GM19452 (cell line): ENCODE data around the gene LDLRAD3.

Source experiments
- ATAC-seq: cut with Tn5 transposase; IDR thresholded peaks from one replicate; pipeline ENCODE4 v1.9.1; 2021; ENCODE audit not compliant: unreplicated experiment

The LDLRAD3 gene

DNA sequence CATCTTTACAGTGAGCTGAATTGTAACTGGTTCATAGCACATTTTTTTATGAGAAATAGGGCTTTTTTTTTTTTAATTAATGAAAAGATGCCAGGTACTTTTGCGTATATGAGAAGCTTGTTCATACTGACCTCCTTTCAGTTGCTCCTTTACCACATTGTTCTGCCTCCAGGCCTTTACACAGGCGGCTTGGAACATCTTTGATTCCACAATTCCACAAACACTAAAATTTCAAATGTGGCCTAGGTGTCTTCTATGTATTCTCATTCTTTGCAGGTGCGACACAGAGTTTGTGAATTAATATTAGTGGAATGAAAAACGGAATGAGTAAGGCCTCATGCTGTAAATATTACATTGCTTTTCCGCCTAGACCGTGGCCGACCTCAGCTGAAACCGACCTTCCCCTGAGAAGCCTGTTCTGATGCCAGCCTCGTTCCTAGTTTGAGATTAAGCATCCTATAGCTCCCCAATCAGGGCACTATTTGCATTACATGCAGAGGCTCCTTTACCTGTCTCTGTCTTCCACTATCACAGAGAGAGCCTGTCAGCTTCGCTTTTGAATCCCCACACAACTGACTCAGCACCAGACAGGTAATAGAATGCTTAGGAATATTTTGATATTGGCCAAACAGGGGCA is 125.8 kb downstream of the LDLRAD3 start:
- no peak for ATAC-seq

DNA sequence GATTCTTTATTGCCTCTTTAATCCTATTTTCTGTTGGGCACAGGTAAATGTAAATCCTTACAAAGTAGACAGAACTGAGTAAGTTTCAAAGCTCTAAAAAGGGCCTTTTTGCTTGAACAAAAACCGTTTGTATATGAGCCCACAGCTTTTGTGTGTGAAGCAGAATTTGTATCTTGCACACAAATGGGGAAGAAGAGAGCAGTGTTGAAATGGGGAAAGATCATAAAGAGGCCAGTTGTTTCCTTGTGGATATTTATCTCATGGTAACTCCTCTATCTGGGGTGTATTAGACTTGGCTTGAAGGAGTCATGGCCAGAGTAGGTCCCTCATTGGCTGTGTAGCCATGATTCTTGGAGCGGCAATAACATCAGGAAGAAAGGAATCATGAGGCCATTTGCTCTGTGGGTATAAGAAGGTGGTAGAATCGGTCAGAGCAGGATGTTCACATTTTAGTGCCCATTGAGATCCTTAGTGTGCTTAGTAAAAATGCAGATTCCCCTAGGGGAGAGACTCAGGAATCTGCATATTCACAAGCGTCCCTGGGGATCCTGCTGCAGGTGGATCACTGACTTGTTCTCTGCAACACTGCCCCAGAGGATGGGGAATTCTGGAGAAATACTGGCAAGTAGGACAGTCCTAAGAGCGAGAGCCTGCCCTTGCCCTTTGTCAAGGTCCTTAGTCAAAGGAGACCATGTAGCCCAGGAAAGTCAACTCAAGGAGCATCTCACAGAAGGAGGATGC is 126.5 kb downstream of the LDLRAD3 start:
- ATAC-seq, result no peak

DNA sequence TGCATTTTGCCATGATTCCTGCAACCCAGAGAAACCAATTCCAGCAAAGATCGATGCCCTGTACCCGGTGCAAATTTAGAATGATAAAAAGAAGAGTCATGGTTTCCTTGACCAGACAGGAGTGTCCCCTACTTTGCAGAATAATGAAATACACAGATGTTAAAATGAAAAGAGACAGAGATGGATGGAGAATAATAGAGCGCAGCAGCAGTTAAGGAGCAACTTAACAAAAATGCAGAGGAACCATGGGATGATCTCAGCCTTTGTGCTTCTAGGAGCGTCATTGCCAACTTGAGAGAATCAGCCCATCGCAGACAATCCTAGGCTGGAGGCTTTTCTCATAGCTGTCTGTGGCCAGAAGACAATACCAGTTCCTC is 127.1 kb downstream of the LDLRAD3 start:
- ATAC-seq, result no peak

DNA sequence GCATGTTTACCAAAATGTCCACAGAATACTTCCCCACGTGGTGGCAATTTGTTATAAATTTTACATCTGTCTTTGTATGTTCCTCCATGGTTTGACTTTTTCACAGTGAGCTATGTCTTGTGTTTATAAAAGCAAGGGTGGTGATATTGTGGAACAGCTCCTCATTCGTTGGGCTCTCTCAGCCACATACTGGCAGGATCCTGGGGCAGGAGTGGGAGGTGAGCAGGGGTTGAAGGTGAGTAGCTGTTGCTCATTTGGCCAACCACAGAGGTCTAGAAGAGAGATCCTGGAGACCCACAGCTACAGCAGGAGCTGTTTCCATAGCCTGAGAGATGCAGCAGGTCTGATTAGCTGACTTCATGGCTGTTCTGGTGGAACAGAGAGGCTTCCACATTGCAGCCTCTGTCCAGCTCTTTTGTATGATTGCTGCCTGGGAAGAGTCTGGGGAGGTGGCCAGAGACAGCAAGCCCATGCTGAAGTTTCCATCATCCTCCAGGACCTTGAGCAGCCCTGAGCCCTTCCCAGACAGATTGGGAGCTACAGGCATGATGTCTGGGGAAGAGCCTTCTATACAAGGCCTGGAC is 128.1 kb downstream of the LDLRAD3 start:
- ATAC-seq, result no peak

DNA sequence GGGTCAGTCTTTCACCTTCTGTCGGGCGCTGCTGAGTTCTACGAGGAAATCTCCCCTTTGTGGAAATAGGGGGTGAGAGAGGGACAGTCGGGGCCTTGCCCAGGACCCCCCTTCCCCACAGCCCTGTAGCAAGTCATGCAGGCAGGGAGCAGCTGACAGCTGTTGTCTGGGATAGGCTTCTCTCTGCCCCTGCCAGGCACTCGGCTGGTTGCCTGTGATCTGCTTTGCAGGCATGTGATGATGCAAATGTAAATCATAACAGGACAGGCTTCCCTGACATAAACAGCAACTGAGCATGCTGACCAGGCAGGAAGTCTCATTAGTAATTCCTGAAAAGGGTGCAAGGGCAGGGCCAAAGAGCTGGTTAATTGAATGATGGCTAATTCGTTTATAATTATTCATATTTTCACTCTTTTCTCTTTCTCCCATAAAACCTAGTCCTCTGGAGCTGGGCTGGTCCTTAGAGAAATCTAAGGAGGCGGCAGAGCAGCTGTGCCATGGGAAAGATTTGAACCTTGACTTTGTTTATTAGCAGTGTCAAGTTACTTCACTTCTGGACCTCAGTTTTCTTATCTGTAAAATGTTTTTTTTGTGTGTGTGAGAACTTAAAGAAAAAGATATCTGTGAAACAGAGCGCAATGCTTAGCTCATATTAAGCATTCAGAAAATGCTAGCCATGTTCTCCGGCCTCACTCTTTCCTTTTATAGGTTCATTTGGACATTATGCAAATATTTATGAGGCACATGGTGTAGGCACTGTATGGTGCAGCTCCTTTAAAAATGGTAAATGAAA is 129.7 kb downstream of the LDLRAD3 start:
- ATAC-seq, result no peak

DNA sequence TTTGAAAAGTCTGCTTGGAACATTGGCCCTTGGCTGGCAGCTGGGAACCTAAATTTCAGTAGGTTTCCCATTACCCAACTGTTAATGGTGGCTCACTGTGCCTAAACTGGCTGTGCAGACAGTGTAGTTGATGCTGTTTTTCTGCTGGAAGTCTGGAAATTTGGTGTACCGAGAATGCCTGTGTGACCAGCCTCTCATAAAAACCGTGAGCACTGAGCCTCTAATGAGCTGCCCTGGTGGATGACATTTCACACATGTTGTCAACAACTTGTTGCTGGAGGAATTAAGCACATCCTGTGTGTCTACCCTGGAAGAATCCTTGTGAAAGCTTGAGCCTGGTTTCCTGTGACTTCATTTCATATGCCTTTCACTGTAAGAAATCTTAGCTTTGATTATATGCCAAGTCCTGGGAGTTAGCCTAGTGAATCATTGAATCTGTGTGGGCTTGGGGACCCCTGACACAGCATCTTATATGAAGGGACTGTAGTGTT is 131.1 kb downstream of the LDLRAD3 start:
- no peak for ATAC-seq

DNA sequence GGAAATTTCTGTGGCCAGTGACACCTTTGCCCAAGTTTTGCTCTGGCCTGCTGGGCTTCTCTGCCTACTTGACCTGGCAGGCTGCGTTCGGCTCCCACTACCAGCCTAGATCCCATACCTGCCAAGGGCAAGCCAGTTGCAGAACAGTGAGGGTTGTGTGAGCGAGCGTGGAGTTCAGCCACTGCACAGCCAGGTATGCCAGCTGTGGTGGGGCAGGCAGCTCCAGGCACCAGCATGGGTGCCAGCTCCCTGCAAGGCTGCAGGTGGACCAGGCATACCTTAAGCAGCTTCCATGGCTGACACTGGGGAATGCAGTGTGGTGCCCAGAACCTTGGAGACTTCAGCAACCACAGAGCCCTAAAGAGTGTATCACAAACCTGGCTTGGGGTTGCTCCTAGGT is 133.5 kb downstream of the LDLRAD3 start:
- no peak for ATAC-seq

DNA sequence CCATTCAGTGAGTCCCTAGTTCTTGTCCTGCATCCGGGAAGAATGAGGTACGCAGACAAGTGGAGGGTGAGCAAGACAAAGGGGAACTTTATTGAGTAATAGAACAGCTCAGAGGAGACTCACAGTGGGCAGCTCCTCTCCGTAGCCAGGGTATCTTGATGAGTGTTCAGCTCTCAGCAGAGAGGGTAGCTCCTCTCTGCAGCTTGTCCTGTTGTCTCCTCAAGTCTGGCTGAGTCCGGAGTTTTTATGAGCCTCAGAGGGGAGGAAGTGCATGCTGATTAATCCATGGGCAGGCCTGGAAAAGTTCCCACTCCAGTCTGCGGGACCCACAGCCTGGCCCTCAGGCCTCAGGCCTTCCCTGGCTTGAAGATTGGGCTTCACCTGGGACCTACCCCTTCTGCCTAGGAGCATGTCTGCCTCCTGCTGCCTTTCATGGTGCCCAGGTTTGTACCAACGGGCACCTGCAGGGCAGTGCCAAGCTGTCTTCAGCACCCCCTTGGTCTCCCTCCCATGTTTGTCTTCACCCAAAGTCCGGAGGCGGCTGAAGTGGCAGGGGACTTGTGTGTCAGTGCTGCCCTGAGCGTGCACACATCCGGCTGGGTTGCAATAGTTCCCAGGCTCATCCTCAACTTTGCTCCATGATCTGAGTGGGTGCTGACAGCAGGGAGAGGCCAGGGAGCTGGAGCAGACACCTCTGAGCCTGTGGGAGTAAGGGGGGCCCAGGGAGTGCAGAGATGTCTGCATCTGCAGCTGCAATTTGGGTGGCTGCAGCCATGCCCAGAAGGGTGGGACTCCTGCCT is 134.2 kb downstream of the LDLRAD3 start:
- no peak for ATAC-seq

DNA sequence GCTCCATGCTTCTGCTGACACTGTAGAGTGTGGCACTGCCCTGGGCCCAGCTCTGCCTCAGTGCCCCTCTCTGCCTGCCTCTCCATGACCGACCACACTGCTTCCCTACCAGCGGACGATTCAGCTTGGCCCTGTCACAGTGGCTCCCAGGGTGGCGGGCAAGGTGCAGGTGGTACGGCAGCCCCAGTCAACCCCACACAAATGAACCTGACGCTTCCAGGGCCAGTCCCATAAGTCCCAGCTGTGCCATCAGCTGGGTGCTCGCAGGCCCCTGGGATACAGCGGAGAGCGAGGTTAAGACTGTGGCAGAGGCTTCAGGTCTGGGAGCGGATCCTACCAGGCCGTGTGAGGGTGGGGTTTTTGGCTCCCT is 134.8 kb downstream of the LDLRAD3 start:
- ATAC-seq, result no peak

DNA sequence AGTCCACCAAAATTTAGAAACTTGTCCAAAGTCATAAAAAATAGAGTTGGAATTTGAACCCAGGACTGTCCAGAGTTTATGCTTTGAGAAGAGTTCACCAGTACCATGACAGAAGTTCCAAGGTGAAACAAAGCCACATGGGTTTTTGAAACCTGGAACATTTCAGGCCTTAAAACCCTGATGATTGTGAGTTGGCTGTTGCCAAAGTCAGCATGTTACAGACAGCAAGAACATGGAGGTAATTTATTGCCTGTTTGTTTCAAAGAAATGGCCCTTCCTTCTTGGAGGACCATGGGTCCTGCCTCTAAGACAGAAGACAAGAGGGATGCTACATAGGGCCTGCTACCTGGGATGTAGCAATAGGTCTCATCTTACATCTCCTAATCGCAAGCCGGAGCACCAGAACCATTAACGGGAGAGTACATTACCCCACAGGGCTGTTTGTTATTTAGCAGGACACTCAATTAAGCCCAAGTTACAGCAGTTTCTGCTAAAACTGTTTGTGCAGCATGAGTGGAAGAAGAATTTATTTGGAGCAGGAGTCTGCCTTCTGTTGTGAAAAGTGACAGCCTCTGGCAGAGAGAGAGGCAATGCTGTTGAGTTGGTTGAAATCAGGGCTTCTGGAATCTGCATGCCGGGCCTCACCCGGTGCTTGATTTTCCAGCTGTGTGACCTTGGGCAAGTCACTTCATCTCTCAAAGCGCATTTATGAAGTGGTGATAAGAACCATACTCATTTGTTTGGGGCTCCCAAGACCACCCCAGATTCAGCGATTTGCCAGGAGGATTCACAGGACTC is 136.2 kb downstream of the LDLRAD3 start:
- ATAC-seq, result no peak

DNA sequence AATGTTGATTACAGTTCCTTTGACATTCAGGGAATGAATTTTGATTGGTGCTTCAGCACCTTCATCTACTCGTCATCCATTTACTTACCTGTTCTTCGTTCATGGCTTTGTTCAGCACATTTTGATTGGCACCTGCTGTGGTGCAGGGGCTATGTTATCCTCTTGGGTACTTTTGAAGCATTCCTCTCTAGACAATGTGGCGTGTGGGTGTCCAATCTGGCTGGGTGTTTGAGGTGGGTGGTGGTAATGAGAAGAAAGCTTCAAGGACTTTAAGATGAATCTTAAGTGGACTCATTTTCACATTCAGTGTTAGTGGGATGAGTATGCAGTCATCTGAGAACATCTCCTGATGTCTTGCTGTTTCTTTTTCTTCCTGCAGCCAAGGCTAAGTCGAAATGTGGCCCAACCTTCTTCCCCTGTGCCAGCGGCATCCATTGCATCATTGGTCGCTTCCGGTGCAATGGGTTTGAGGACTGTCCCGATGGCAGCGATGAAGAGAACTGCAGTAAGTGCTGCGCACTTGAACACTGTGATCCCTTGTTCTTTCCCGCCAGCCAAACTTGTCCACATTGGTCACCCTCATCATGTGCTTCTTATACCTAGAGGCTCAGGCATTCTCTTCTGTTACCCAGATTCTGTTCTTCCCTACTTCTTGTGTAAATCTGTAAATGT is 137.5 kb downstream of the LDLRAD3 start:
- ATAC-seq, result no peak

DNA sequence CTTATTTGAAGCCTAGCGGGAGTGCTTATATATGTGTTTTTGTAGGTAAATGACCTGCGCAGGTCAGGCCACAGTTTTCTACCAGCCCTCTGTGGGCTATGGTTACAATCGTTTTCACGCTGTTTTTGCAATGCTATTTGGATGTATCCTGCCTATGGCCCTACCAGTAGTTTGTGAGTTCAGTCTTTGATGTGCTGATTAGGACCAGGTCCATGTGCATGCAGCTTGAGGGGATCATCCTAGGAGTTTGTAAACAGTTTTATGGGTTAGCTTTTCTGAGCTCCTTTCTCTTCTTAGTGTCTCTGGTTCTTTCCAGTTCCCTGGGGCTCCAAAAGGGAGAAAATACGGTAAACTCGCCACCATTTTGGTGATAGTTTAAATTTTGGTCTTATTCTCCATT is 142.5 kb downstream of the LDLRAD3 start:
- ATAC-seq, result no peak

DNA sequence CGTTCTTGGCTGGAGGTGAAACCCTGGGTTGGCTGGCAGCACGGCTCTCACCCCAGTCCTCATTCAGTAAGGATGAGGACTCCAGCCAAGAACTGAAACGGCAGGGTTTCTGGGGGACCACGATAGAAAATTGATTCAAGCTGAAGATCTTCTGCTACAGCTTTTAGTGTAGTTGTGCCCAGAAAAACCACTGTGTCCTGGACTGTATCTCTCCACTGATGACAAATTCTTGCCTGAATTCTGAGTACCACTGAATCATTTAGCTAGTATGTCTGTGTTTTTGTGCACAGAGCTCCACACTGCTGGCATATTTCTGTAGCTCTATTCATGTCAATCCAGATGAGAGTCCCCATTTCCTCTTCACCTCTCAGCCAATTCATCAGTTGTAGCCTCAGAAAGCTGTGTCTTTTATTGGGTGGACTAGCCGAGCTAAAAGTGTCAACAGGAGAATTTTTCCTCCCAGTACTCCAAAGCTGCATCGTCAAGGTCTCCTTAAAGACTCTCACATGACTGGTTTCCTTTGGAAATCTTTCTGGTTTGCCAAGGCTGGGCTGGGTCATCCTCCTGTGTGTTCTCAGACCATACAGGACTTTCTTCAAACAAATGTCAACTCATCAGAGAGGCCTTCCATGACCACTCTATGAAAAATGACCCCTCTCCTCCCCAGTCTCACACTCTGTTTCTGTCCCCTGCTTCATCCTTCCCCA is 144.6 kb downstream of the LDLRAD3 start:
- no peak for ATAC-seq

DNA sequence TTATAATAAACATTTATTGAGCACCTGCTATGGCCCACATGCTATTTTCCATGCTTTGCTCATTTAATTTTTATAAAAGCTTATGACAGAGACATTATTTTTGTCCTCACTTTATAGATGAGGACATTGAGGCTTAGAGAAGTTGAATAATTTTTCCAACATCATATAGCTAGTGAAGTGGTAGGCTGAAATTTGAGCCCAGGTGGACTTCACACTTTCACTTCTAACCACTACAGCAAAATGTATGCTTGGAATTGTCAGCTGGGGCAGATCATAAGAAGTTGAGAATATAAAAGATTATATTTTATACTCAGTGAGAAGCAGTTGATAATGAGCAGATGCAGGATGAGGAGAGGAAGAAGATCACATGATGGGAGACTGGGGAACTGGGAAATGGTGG is 146.1 kb downstream of the LDLRAD3 start:
- ATAC-seq, result no peak

DNA sequence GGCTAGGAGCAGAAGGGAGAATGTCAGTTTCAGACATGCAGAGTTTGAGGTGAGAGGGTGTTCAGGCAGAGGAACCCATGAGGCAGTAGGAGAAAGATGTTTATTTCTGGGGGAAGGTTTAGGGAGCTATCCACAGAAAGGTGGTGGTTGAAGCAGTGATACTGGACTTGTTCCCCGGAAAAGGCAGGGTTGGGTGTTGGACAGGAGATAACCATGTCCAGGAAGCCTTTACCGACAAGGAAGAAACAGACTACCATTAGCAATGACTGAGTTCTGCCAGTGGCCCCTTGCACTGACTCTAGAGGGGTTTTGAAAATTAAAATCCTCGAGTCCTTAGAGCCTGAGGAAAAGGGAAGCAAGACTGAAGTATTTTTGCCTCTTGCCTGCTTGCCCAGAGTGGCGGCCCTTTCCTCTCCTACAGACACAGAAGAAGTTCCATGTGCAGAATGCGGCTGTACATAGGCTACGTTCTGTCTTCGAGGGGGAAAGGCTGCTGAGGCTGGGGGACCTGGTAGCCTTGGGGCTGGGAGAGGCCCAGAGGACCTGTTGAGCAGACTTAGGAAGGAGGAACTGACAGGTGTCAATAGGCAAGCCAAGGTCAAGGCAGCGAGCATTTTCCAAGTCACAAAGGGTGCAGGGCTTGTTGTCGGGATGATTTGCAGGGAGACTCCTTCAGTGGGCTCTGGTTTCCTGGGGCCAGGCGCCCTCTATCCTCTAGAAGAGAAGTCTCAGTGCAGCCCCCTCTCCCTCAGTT is 146.7 kb downstream of the LDLRAD3 start:
- no peak for ATAC-seq

DNA sequence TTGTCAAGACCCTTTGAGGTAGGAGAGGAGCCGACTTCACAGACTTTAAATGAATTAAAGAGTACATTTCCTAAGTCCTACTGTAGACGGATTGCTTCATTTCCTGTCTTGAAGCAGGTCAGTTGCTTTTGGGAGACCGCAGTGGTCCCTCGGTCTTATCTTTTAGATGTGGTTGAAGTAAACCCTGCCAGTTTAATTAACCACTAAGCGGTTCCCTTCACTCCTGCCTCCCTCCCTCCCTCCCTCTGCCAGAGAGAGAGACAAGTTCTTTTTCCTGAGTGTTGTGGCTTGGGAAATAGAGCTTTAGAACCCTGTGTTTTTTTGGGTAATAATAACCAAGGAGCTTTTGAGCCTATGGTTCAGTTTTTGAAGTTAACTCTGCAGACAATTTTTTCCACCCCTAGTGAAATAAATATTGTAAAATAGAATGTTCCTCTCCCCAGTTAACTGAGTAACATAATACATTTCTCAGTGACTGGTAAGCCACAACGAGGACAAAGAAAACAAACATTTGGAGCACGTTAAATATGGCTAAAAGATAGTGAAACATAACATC is 147.5 kb downstream of the LDLRAD3 start:
- ATAC-seq, result no peak

DNA sequence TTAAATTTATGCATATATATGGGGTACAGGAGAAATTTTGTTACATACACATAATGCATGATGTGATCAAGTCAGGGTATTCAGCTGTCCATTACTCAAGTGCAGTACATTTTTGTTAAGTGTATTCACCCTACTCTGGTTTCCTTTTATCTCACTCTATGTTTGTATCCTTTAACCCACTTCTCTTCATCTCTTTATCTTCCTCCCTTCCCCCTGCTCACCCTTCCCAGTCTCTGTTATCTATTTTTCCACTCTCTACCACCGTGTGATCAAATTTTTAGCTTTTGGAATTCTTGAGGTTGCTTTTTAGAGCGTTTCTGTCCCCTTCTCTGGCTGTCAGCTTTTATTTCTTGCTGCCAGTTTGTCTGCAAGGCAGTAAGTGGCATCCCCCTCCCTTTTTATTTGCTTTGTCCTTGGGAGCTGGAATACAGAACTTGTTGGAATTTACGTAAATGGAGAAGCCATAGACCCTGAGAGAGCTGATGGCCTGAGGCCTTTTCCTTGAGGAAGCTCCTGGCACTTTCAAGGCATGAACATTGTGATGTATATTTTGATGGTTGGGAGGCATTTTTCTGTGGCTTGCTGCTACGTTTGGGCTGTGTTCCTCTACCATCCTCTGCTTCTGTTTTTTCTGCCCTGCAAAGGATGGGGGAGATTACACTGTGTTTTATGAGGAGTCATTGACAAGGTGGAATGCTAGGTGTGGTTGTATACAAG is 148.6 kb downstream of the LDLRAD3 start:
- no peak for ATAC-seq
